Duodenal mucosa (tissue), 2 donors: ENCODE measurements around the gene PDZK1.
"Not testable (repeated sequence)": the region's sequence is repeated elsewhere in the genome, so short reads cannot be mapped to it uniquely, and the experiment has no call there.

ENCODE experiments used
- H3K27ac ChIP-seq: one replicate; pipeline ENCODE4 v1.7.0; 2013; ENCODE audit warnings: low read depth, low read length
- H3K27me3 ChIP-seq, 2 donors: one replicate each; pipeline ENCODE4 v1.7.0; 2013; ENCODE audit warnings: low read length in 2 of 2, control low read depth in 1 of 2; ENCODE audit not compliant: insufficient read depth in 2 of 2, control insufficient read depth in 1 of 2
- H3K36me3 ChIP-seq, 2 donors: one replicate each; pipeline ENCODE4 v1.7.0; 2013; ENCODE audit warnings: low read length in 2 of 2, control low read depth in 1 of 2; ENCODE audit not compliant: insufficient read depth in 2 of 2, control insufficient read depth in 1 of 2
- H3K4me1 ChIP-seq, 2 donors: one replicate each; pipeline ENCODE4 v1.7.0; 2013; ENCODE audit warnings: low read length in 2 of 2, control low read depth in 1 of 2; ENCODE audit not compliant: insufficient read depth in 2 of 2, control insufficient read depth in 1 of 2
- H3K4me3 ChIP-seq, 2 donors: one replicate each; pipeline ENCODE4 v1.7.0; 2013; ENCODE audit warnings: low read length in 2 of 2, low read depth in 1 of 2
- H3K9ac ChIP-seq, 2 donors: one replicate each; pipeline ENCODE4 v1.7.0; 2013; ENCODE audit warnings: low read length in 2 of 2, low read depth in 1 of 2
- H3K9me3 ChIP-seq, 2 donors: one replicate each; pipeline ENCODE4 v1.7.0; 2013; ENCODE audit warnings: low read length in 2 of 2, control low read depth in 1 of 2; ENCODE audit not compliant: control insufficient read depth in 1 of 2

Gene PDZK1

DNA sequence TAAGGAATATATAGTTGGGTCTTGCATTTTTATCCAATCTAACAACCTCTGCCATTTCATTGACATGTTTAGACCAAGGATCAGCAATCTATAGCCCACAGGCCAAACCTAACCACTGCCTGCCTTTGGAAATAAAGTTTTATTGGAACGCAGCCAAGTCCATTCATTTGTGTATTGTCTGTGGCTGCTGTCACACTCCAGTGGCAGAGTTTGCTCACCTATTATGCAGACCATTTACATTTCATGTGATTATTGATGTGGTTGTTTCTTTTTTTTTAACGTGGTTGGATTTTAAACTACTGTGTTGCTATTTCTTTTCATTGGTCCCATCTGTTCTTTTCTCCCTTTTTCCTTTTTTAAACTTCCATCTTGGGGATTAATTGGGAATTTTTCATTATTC lies 44.7 kb downstream of the PDZK1 start:
- not testable (repeated sequence) for H3K9me3 ChIP-seq, H3K27me3 ChIP-seq, H3K36me3 ChIP-seq, H3K27ac ChIP-seq, H3K4me1 ChIP-seq, H3K9ac ChIP-seq, H3K4me3 ChIP-seq

GRCh38 chr1:145656245-145656943 lies 50.8 kb downstream of the PDZK1 start:
- H3K27me3 ChIP-seq, H3K4me3 ChIP-seq, H3K9ac ChIP-seq, H3K4me1 ChIP-seq, H3K9me3 ChIP-seq, H3K27ac ChIP-seq, H3K36me3 ChIP-seq: not testable (repeated sequence)

- not testable (repeated sequence) for H3K27me3 ChIP-seq, H3K9me3 ChIP-seq, H3K4me1 ChIP-seq, H3K36me3 ChIP-seq, H3K4me3 ChIP-seq, H3K27ac ChIP-seq, H3K9ac ChIP-seq
Observed at GRCh38 chr1:145643990-145644389, 63.2 kb downstream of the PDZK1 start.

GRCh38 chr1:145641886-145642285 lies 65.3 kb downstream of the PDZK1 start:
- H3K4me3 ChIP-seq, H3K4me1 ChIP-seq, H3K27me3 ChIP-seq, H3K27ac ChIP-seq, H3K36me3 ChIP-seq, H3K9me3 ChIP-seq, H3K9ac ChIP-seq: not testable (repeated sequence)

DNA sequence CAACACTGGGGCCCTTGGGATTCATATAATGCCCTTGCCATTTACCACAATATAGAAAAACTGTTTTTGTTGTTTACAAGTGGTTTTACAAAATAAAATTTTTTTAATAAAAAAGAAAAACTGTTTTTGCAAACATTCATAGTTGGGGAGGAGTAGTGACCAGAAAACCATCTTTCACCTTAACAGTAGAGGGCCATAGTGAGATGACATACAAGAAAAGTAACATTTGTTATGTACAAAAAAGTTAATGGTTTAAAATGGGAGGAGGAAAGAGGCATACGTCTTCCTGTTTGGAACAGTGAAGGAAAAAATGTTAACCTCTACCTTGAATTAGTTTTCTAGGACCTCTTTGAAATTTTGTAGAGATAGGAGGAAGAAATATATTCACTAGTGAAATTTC lies 70.9 kb downstream of the PDZK1 start:
- H3K27me3 ChIP-seq, H3K9ac ChIP-seq, H3K27ac ChIP-seq: not testable (repeated sequence)

GRCh38 chr1:145622177-145622576 lies 85.0 kb downstream of the PDZK1 start:
- not testable (repeated sequence) for H3K9me3 ChIP-seq, H3K27me3 ChIP-seq, H3K4me3 ChIP-seq, H3K4me1 ChIP-seq, H3K27ac ChIP-seq, H3K9ac ChIP-seq, H3K36me3 ChIP-seq

More for the DNA sequence above, 70.9 kb downstream of the PDZK1 start:
- H3K9me3 ChIP-seq, H3K4me3 ChIP-seq, H3K4me1 ChIP-seq, H3K36me3 ChIP-seq: not testable (repeated sequence)
